GM18861 (cell line): ENCODE data around the gene SLC35G6.
"Not testable (repeated sequence)": the region's sequence is repeated elsewhere in the genome, so short reads cannot be mapped to it uniquely, and the experiment has no call there.

Experiments used
- ATAC-seq: cut with Tn5 transposase; IDR thresholded peaks from one replicate; pipeline ENCODE4 v1.9.1; 2021; ENCODE audit not compliant: unreplicated experiment

The SLC35G6 gene

DNA sequence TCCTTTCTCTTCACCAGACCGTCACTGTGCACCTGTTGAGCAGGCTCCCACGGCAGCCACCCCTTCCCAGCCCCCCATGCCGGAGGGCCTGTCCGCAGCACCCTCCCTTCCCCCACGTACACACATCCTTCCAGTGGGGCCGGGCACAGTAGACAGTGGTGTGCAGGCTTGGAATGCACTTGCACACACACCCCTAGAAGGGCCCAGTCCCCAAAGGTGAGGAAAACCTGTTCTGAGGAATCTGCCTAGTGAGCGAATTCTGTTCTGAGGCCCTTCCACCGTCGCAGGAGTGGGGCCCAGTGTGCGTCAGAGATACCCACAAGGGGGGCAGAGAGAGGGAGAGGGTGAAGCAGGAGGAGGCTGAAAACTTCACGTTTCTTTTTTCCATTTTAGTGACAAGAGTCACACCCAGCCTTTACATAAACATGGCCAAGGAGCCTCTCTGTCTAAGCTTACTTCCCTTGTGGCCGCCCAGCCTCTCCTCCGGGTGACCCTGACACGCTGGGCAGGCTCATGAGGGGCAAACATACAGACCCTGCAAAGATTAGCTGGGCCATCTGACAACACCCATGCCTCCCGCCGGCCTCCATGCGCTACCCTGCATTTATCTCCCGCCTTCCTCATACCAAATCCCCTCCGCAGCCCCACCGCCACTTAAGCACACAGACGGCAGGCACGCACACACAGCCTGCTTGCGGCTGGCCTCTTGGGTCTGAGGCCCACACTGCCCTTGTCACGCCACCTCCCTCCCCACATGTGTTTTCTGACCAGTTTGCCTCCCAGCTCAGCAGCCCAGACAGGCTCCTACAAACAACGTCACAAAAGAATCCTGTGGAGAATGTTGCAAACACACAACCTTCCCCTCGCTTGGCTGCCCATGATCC, 3.6 kb upstream of the SLC35G6 start:
- no peak for ATAC-seq

DNA sequence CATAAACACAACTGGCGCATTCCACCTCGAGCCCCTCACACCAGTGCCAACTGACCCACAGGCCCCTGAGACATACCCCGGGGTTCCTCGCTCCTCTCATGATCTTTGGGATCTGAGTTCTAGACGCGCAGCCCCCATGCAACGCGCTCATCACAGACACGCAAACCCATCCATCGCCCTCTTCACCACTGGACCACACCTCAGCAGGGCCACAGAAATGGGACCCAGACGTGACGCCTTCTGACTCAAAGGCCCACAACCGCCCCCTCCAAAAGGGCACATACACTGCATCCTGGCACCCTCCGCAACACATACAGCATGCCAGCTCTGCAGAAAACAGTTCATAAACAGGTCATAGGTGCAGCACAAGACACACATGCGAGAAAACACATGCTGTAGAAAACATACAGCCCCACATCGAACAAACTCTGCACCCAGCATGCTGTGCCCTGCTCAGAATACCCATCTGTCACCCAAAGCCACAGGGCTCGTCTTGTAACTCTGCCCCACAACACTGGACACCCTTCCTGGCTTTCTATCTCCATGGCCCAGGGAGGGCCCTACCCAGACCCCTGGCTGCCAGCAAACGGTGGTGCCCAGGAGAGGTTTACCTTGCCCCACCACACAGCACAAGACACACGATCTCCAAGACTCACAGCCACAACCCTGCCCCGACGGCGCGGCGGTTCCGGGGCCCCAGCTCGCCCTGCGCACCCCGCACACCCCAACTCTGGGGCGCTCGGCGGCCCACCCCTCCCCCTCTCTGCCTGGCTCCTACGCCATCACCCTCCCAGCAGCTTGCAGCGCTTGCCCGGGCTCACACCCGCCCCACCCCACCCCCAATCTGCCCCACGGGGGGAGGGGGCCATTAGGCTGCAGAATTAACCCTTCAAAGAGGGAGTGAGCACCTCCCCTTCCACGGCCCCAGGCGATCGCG, 2.7 kb upstream of the SLC35G6 start:
- no peak for ATAC-seq

DNA sequence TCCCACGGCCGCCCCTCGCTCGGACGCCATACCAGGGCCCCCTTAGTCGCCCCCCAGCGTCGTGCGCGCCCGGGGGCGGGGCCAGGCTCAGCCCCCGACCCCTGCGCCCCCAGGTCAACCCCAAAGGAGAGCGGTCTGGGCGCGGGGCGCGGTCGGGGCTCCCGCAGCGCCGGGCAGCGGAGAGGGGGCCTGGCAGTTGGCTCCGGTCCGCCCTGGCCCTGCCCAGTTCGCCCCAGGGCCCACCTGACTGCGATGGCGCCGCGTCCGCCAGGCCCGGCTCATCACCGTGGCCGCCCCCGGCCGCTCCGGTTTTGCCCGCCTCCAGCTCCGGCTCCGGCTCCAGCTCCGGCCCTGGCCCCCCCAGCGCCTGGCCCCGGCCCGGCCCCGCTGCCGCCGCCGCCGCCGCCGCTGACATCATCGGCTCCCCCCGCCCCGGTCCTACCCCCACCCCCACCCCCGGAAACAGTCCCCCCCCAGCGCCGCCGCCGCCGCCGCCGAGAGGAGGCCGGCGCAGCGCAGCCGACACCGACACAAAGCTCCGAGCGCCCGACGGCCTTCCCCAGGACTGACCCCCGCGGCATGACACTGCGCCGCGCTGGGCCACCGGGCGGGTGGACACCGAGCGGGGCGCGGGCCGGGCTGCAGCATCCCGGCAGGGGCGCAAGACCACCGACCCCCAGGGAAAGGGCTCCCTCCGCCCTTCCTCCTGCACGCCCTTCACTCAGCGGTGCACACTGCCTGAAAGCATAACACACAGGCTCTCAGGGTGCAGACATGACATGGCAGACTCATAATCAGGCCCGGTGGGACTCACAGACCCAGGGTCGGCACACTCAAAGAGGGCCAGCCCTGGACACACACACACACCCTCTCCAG, 1.8 kb upstream of the SLC35G6 start, which contains the start of gene ZBTB4:
TSS of gene ZBTB4 (minus strand) at position 419 of the 876 bp plus-strand sequence. CDS start 12,830 bp downstream, outside the sequence.
- no peak for ATAC-seq

DNA sequence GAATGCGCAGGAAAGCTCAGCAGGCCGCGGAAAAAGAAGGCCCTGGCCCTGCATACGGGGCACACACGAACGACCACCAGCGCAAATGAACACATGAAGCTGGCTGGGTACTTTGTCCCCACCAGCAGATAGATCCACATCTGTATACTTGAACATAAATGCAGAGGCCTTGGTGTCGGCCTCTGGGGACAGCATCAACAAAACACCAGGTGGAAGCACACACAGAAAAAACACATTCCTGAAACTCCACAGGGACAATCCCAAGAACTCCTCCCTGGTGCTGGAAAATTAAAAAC, 1.2 kb upstream of the SLC35G6 start:
- ATAC-seq = no peak

DNA sequence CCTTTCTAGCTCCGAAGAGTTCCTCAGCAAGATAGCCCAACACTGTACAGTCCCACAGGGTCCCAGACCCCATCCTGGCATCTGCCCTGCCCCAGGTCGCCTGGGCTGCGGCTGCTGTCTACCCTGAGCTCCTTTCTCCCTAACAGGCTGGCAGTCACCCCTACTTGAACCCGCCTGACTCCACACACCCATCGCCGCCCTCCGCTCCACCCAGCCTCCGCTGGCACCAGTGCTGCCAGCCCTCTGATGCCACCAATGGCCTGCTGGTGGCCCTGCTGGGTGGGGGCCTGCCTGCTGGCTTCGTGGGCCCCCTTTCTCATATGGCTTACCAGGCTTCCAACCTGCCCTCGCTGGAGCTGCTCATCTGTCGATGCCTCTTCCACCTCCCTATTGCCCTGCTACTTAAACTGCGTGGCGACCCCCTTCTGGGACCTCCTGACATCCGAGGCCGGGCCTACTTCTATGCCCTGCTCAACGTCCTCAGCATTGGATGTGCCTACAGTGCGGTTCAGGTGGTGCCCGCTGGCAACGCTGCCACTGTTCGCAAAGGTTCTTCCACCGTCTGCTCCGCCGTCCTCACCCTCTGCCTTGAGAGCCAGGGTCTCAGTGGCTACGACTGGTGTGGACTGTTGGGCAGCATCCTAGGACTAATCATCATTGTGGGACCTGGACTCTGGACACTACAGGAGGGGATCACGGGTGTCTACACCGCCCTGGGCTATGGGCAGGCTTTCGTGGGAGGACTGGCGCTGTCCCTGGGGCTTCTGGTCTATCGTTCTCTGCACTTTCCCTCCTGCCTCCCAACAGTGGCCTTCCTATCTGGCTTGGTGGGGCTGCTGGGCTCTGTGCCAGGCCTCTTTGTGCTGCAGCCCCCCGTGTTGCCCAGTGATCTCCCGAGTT, 846 bp downstream of the SLC35G6 start:
- ATAC-seq = not testable (repeated sequence)

DNA sequence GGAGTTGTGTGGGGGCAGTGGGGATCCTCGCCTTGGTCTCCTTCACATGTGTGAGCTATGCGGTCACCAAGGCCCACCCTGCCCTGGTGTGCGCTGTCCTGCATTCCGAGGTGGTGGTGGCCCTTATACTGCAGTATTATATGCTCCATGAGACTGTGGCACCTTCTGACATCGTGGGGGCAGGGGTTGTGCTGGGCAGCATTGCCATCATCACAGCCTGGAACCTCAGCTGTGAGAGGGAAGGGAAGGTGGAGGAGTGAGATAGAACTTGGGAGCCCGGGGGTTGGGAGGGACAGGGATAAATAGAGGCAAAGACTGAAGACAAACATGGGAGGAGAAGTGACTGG, 1.5 kb downstream of the SLC35G6 start:
- ATAC-seq = not testable (repeated sequence)

DNA sequence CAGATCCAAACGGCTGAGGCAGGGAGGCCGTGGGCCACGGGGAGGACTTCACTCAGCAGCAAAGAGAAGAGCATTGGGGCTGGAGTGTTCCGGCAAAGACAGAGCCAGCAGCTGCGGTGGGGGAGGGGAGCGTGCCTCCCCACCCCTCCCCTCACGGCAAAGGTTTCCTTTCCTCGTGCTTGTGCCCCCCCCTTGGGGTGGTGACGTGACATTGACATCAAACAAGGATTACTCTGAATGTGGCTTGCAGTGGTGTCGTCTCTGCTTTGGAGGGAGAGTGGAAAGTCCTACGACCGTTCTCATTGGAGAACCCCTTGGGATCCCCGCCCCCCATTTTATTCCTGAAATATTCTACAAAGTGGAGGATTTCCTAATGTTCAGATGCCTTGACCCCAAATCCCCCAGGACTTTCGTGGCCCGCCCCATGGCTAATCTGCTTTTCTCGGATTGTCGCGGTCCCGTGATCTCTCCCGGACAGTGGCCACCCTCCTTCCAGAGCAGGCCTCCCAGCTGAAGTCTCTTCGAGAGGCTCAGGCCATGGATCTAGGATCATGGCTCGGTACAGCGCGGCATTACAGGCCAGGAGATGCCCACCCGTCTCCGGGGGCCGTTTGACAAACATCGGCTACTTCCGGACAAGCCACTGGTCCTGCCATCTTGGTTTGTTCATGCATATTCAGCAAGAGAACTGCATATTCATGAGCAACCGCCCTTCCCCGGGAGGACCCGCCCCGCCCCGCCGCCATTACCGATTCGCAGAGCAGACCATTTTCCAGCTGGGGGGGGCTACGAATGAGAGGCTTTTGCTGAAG, 2.2 kb downstream of the SLC35G6 start:
- ATAC-seq = peak; percentile 23

DNA sequence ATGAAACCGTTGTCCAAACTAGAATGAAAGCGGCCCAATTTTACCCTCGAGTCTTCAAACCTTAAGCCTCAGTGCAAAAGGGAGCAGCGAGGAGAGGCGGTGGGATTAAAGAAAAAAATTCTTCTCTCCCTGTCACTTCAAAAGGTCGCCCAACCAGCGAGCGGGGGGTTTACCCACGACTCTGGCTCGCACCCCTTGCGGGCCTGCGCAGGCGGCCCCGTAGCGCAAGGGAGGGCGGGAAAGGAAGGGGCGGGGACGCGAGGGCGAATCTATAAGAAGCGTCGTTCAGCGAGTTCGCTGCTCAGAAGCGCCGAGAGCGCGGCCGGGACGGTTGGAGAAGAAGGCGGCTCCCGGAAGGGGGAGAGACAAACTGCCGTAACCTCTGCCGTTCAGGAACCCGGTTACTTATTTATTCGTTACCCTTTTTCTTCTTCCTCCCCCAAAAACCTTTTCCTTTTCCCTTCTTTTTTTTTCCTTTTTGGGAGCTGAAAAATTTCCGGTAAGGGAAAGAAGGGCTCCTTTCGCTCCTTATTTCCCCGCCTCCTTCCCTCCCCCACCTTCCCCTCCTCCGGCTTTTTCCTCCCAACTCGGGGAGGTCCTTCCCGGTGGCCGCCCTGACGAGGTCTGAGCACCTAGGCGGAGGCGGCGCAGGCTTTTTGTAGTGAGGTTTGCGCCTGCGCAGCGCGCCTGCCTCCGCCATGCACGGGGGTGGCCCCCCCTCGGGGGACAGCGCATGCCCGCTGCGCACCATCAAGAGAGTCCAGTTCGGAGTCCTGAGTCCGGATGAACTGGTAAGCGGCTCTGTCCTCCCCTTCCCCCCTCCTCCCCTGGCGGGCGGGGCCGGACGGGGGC, 3.0 kb downstream of the SLC35G6 start, which contains the start of gene POLR2A:
TSS of gene POLR2A (plus strand) at position 300 of the 852 bp plus-strand sequence.
- ATAC-seq = peak; percentile 57

DNA sequence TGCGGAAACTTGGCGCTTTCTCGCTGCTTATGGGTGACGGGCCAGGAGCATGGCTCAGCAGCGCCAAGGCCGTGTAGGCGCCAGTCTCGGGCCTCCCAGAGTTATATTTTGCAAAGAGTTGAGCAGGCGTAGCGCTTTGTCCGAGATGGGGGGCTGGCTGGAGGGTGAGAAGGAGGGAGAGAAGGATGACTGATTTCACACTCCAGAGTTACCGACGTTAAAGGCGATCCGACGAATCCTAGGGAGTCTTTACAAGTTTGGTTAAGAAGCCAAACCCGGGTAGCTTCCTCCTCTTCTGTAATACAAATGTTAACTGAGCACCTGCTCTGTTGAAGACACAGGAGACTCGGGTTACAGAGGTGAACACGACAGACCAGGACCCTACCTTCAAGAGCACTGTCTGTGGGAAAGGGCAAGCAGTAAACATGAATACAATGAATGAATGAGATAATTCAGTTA, 3.7 kb downstream of the SLC35G6 start:
- no peak for ATAC-seq

DNA sequence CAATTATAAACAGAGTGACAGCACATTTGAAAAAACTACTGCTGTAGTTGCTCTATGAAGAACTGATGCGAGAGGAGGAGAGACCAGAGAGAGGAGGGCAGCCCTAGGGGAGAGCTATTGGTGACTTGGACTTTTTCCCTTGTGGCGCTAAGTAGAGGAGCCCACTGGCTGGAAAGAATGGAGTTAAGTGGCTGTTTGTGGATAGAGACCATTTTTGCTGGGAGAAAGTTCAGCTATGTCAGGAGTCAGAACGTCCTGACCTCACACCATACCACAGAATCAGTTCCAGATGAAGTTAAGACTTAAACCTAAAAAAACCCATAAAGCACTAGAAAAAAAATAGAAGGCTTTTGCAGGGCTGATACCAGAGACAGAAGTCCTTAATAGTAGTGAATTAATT, 4.9 kb downstream of the SLC35G6 start:
- no peak for ATAC-seq

DNA sequence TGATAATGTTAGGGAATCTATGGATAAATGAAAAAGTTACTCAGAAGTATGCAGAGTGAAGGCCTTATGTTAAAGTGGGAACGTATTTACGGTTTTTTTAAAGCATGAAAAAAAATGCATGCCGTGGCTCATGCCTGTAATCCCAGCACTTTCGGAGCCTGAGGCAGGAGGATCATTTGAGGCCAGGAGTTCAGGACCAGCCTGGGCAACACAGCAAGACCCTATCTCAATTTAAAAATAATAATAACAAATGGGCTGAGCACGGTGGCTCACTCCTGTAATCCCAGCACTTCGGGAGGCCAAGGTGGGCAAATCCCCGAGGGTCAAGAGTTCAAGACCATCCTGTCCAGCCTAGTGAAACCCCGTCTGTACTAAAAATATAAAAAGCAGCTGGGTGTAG, 8.9 kb downstream of the SLC35G6 start:
- ATAC-seq = no peak

DNA sequence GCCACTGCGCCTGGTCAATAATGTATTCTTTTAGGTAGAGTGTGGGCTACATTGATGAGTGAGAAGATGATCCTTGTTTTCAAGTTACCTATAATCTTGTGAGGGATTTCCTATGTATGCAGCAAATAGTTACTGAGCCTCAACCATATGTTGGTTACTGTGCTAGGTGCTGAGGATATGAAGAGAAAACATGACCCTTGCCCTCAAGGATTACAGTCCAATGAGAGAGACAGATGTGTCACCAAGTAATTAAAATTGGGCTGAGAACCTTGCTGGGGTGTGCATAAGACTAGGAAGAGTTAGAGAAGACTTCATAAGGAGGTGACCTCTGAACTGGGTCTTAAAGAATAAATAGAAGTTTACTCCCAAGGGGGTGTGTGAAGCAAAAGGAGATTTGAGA, 10.3 kb downstream of the SLC35G6 start:
- no peak for ATAC-seq

DNA sequence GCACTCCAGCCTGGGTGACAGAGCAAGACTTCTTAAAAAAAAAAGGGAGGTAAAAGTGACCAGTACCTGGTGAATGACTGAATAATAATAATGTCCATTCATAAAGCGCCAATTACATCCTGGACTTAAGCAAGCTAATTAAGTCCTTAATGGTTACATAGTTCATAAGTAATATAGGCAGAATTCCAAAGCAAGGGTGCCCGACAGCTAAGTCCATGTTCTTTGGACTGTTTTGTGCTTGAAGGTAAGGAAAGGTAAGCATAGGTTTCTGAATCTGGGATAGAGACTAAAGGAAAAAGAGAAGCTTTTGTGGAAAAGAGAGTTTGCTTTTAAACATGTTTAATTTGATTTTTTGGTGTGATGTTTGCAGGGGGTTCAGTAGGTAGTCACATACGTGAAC, 12.7 kb downstream of the SLC35G6 start:
- ATAC-seq = no peak

DNA sequence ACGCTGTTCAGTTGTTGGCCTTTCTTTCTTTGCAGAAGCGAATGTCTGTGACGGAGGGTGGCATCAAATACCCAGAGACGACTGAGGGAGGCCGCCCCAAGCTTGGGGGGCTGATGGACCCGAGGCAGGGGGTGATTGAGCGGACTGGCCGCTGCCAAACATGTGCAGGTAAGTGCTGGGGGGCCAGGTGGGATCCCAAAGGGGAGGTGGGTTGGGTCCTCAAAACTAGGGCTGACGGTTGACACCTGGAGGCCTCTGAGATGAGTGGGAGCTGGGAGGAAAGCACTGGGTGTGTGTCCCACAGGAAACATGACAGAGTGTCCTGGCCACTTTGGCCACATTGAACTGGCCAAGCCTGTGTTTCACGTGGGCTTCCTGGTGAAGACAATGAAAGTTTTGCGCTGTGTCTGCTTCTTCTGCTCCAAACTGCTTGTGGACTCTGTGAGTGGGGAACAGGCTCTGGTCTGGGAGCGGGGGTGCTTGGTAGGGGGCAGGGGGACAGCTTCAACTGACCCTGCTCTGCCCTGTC, 14.7 kb downstream of the SLC35G6 start:
- ATAC-seq = no peak

DNA sequence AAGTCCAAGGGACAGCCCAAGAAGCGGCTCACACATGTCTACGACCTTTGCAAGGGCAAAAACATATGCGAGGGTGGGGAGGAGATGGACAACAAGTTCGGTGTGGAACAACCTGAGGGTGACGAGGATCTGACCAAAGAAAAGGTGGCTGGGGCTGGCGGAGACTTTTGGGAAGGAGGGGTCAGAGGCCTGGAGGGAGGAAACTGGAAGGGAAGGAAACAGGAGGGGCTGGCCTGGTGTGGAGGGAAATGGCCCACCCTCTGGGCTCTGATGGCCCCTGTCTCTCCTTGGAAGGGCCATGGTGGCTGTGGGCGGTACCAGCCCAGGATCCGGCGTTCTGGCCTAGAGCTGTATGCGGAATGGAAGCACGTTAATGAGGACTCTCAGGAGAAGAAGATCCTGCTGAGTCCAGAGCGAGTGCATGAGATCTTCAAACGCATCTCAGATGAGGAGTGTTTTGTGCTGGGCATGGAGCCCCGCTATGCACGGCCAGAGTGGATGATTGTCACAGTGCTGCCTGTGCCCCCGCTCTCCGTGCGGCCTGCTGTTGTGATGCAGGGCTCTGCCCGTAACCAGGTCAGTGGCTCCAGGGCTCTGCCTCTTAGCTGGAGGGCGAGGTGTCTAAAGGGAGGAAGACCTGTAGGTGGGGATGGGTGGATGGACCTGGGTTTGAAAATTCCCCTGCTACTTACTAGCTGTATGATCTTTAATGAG, 15.4 kb downstream of the SLC35G6 start:
- ATAC-seq = no peak

DNA sequence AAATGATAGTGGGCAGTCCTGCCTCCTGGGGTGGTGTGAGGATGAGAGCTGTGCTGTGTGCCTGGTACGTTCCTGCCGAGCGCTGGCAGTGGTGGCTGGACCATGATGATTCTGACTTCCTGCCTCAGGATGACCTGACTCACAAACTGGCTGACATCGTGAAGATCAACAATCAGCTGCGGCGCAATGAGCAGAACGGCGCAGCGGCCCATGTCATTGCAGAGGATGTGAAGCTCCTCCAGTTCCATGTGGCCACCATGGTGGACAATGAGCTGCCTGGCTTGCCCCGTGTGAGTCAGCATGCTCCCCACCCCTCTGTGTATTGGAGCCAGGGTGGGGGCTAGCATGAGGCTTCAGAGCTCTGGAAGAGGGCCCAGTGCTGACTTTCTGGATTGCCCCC, 16.0 kb downstream of the SLC35G6 start:
- ATAC-seq = no peak

DNA sequence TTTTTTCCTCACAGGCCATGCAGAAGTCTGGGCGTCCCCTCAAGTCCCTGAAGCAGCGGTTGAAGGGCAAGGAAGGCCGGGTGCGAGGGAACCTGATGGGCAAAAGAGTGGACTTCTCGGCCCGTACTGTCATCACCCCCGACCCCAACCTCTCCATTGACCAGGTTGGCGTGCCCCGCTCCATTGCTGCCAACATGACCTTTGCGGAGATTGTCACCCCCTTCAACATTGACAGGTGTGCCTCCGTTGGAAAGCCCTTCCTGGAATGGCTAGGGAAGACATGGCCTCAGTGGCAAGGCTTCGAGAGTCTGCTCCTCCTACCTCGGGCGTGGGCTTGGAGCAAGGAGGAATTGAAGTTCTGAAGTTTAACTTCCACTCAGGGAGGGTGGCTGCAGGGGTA, 16.4 kb downstream of the SLC35G6 start:
- ATAC-seq = no peak
